Activated T-helper 17 cell treated with anti-CD3 and anti-CD28 coated beads, Interleukin-2, amount 50 U/mL, for 72 hours (primary cell): ENCODE results near the gene MUC5AC. TPM values are rescaled to one million over a fixed set of nuclear protein-coding genes. Genes with fewer than 3 reads are reported as not detected.
"Not testable (repeated sequence)": the region's sequence is repeated elsewhere in the genome, so short reads cannot be mapped to it uniquely, and the experiment has no call there.

Source experiments
- ATAC-seq: fragments of 150-1000 bp; cut with Tn5 transposase; replicated peaks from 2 replicates; pipeline ENCODE4 v1.10.0; 2021; ENCODE audit warnings: mild to moderate bottlenecking, moderate library complexity
- H3K27ac Mint-ChIP-seq: one replicate; pipeline ENCODE4 v1.8.0; 2022; ENCODE audit warnings: mixed read lengths
- H3K27me3 Mint-ChIP-seq: one replicate; pipeline ENCODE4 v1.8.0; 2022; ENCODE audit warnings: mixed read lengths
- H3K36me3 Mint-ChIP-seq: one replicate; pipeline ENCODE4 v1.8.0; 2022; ENCODE audit warnings: low read depth, mild to moderate bottlenecking, mixed read lengths
- H3K4me1 Mint-ChIP-seq: one replicate; pipeline ENCODE4 v1.8.0; 2022; ENCODE audit warnings: mixed read lengths
- H3K4me3 Mint-ChIP-seq: one replicate; pipeline ENCODE4 v1.8.0; 2022; ENCODE audit warnings: mild to moderate bottlenecking, mixed read lengths
- H3K9me3 Mint-ChIP-seq: one replicate; pipeline ENCODE4 v1.8.0; 2022; ENCODE audit warnings: mixed read lengths
- total RNA-seq, 2 donors: library from RNA; stranded (reverse); gene quantifications; one replicate each; pipeline ENCODE4 v1.2.3, GENCODE V29; 2022

The MUC5AC gene
- total RNA-seq: not detected

DNA sequence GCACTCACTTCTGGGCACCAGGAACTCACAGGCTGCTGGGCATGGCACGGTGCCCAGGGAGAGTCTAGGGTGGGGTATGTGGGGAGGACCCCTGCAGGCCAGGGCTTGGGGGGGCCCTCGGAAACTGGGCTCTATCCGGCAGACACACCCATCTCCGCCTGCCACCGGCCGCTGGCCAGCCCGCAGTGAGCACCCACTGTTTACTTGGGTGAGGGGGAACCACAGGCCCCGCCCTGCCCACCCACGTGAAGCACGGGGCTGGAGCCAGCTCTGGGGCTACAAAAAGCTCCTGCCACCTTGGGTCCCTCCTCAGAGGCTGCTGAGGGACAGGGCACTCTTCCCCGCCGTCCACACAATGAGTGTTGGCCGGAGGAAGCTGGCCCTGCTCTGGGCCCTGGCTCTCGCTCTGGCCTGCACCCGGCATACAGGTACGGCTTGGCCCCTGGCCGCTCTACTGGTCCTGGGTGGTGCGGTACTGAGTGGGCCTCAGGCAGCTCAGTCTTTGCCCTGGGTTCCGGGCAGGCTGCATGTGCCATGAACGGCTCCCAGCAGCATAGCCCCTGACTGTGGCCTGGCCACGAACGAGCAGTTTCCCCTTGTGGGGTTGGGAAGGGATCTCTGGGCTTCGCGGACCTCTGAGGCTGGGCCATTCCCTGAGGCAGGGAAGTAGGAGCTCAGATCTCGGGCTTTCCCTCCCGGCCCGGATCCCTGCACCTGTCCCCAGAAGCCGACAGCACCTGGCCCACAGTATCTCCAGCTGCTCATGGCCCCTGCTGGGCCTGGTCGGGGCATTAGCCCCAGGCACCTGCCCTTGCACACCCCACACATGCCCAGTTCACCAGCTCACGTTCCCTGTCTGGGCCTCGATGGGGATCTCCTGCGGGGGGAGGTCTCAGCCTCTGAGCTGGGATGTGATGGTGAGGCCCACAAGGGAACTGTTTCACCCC is at the start of gene MUC5AC:
Gene MUC5AC (plus strand): TSS at position 309 of the 947 bp plus-strand sequence. CDS start 47 bp downstream, at position 356.
- H3K36me3 Mint-ChIP-seq: no peaks in the 10 kb centered on the region
- H3K4me1 Mint-ChIP-seq: no peaks in the 10 kb centered on the region

GRCh38 chr11:1108246-1108900 is 49.4 kb upstream of the MUC5AC start:
- Mint-ChIP-seq H3K36me3 (no peaks in the 10 kb centered on the region), H3K4me1 (no peaks in the 10 kb centered on the region), H3K27me3 (no peaks in the 10 kb centered on the region), H3K9me3 (no peaks in the 10 kb centered on the region), H3K4me3 (no peak overlapping the region), H3K27ac (no peak overlapping the region)
- no peak for ATAC-seq

More for the DNA sequence above, at the start of gene MUC5AC:
- no peaks in the 10 kb centered on the region for H3K9me3 Mint-ChIP-seq
- no peak within 1 kb of the TSS for H3K27ac Mint-ChIP-seq
- no peak for ATAC-seq
- no peak within 1 kb of the TSS for H3K4me3 Mint-ChIP-seq
- H3K27me3 Mint-ChIP-seq: no peaks in the 10 kb centered on the region

DNA sequence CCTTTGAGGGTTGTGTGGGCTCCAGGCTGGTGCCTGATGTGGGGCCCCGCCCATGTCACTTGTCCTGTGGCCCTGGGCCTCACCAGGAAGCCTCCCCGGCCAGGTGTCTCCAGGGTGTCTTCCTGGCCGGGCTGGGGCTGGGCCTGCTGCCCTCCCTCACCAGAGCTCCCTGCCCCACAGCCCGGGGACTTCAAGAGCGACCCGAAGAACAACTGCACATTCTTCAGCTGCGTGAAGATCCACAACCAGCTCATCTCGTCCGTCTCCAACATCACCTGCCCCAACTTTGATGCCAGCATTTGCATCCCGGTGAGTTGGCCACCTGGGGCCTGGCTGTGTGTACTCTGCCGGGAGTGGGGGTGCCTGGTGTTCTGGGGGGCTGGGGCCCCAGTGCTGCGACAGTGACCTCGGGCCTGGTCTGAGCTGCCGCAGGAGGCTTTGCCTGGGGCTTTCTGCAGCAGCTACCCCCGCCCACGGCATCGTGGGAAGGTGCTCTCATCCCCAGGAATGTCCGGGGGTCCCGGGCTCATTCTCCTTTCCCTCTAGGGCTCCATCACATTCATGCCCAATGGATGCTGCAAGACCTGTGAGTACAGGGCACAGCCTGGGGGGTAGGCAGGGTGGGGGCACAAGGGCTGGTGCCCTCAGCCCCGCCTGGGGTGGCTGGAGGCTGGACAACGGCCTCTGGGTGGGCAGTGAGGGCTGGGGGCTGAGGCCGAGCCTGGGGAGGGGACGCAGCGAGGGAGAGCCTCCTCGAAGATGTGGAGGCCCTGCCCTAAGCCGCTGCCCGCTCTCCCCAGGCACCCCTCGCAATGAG is 48.4 kb upstream of the MUC5AC start:
- H3K27me3 Mint-ChIP-seq: no peaks in the 10 kb centered on the region
- ATAC-seq: no peak
- H3K4me3 Mint-ChIP-seq: no peak overlapping the region
- no peaks in the 10 kb centered on the region for H3K36me3 Mint-ChIP-seq
- no peaks in the 10 kb centered on the region for H3K4me1 Mint-ChIP-seq
- H3K9me3 Mint-ChIP-seq: no peaks in the 10 kb centered on the region
- no peak overlapping the region for H3K27ac Mint-ChIP-seq

GRCh38 chr11:1109918-1110705 is 47.6 kb upstream of the MUC5AC start:
- Mint-ChIP-seq H3K4me3 (no peak overlapping the region), H3K36me3 (no peaks in the 10 kb centered on the region), H3K4me1 (peaks cover 4% of the 10 kb centered on the region), H3K27me3 (no peaks in the 10 kb centered on the region), H3K9me3 (no peaks in the 10 kb centered on the region), H3K27ac (no peak overlapping the region)
- no peak for ATAC-seq

DNA sequence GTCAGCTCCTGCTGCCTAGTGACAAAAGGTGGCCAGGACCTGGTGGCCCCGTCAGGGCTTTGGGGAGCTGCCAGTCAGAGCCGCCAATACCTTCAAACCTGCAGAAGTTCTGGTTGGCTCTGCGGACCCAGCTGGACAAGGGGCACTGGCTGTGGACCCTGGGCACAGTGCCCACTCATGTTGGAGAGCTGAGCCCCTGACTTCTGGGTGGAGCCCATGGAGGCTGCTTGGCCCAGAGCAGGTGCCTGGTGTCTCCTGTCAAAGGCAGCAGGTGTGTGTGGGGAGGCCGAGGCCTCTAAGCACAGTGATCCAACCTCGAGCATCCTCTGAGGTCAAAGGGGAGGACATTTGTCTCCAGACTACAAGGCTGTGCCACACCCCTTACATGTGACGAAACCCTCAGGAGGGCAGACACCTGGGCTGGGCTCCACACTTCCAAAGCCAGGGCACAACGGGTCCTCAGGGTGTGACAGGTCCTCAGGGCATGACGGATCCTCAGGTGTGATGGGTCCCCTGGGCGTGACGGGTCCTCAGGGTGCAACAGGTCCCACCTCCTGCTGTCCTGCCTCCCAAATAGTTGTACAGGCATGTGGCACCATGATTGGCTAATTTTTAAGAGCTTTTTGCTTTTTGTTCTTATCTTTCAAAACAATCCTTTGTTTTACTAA is 46.1 kb upstream of the MUC5AC start:
- H3K4me3 Mint-ChIP-seq: no peak overlapping the region
- no peaks in the 10 kb centered on the region for H3K27me3 Mint-ChIP-seq
- peaks cover 4% of the 10 kb centered on the region for H3K4me1 Mint-ChIP-seq
- no peaks in the 10 kb centered on the region for H3K9me3 Mint-ChIP-seq
- no peaks in the 10 kb centered on the region for H3K36me3 Mint-ChIP-seq
- H3K27ac Mint-ChIP-seq: no peak overlapping the region
- no peak for ATAC-seq

DNA sequence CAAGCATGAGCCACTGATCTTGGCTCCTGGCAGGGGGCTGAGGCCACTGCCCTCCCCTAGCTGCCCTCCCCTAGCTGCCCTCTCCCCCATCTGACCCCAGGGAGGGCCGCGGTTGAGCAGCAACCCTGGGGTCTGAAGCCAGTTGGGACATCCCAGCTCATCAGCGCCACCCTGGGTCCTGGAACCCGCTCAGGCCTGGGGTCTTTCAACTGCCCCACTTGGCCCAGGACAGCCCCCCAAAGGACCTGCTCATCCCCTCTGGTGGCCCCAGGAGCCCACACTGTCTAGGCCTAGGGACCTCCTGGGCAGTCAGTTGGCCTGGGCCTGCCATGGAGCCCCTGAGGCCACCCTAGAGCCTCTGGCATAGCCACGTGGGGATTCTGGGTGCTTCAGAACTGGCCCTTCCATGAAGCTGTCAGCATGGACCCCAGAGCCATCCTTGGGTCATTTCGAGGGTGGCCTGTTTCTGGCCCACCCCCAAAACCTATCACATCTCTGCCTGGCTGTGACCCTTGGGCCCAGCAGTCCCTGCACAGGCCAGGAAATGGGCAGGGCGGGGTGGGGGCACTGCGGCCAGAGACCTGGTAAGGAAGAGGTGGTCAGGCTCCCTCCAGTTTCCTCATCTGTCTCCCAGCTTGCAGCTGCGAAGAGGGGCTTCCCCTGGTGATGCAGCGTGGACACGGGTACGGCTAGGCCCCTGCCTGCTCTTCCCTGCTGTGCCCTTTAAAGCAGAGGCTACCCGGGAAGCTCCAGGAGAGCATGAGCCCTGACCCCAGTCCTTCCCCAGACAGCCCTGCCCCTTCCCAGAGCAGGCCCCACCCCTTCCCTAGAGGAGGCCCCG is 45.2 kb upstream of the MUC5AC start:
- ATAC-seq: no peak
- H3K27me3 Mint-ChIP-seq: no peaks in the 10 kb centered on the region
- H3K27ac Mint-ChIP-seq: no peak overlapping the region
- H3K4me3 Mint-ChIP-seq: no peak overlapping the region
- no peaks in the 10 kb centered on the region for H3K36me3 Mint-ChIP-seq
- no peaks in the 10 kb centered on the region for H3K9me3 Mint-ChIP-seq
- H3K4me1 Mint-ChIP-seq: peaks cover 4% of the 10 kb centered on the region

- Mint-ChIP-seq H3K36me3 (no peaks in the 10 kb centered on the region), H3K4me1 (peaks cover 4% of the 10 kb centered on the region), H3K9me3 (no peaks in the 10 kb centered on the region), H3K4me3 (no peak overlapping the region), H3K27ac (no peak overlapping the region), H3K27me3 (no peaks in the 10 kb centered on the region)
- ATAC-seq: no peak
These were observed 44.1 kb upstream of the MUC5AC start for GRCh38 chr11:1113405-1114201.

DNA sequence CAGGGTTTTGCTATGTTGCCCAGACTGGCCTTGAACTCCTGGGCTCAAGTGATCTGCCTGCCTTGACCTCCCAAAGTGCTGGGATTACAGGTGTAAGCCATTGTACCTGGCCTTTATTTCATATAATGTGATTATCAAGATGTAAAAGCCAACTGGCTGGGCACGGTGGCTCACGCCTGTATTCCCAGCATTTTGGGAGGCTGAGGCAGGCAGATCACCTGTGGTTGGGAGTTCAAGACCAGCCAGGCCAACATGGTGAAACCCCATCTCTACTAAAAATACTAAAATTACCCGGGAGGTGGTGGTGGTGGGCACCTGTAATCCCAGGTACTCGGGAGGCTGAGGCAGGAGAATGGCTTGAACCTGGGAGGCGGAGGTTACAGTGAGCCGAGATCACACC is 42.5 kb upstream of the MUC5AC start:
- not testable (repeated sequence) for H3K4me1 Mint-ChIP-seq, H3K9me3 Mint-ChIP-seq, H3K36me3 Mint-ChIP-seq, H3K27ac Mint-ChIP-seq, ATAC-seq, H3K4me3 Mint-ChIP-seq, H3K27me3 Mint-ChIP-seq

DNA sequence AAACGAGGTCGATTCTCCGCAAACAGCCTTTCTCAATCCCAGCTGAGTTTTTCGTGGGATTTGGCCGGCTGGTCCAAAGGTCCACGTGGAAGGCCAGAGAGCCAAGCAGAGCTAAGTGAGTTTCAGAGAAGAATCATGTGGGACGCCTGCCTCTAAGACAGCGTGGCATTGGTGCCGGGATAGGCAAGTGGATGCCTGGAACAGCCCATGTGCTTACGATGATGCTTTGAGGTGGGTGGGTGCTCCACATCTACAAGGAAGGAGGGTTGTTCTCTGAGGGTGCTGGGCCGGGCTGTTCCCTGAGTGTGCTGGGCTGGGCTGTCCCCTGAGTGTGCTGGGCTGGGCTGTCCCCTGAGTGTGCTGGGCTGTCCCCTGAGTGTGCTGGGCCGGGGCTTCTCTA is 41.6 kb upstream of the MUC5AC start:
- Mint-ChIP-seq H3K36me3 (no peaks in the 10 kb centered on the region), H3K4me3 (no peak overlapping the region), H3K4me1 (peaks cover 4% of the 10 kb centered on the region), H3K9me3 (no peaks in the 10 kb centered on the region), H3K27ac (no peak overlapping the region), H3K27me3 (no peaks in the 10 kb centered on the region)
- ATAC-seq: no peak

DNA sequence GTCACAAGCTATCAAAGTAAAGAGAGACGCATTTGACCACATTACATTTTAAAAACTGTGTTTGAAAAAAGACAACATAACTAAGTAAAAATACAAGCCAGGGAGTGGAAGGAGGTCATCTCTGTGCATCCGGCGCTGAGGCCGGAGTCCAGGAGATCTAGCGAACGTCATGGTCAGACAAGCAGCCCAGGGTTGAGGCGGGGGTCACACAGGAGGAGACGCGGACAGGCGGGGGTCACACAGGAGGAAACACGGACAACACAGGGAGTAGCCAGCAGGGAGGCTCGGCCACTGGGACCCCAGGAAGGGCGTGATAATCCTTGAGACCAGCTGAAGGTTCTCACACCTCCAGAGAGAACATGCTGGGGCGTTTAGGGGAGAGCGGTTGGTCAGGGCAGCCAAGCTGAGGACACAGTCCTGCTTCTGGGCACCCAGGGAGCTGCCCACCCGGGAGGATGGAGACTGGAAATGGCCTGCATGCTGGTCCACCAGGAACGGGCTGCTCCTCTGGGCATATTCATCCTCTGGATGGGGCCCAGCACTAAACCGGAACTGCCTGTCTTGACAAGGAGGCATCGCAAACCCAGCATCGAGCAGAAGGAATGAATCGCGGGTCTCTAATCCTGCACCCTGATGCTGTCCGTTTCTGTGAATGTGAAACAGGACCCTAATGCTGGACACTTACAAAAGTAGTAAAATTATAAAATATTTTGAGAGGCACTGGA is 40.9 kb upstream of the MUC5AC start:
- Mint-ChIP-seq H3K27ac (no peak overlapping the region), H3K36me3 (no peaks in the 10 kb centered on the region), H3K4me3 (no peak overlapping the region), H3K27me3 (no peaks in the 10 kb centered on the region), H3K4me1 (peaks cover 4% of the 10 kb centered on the region), H3K9me3 (no peaks in the 10 kb centered on the region)
- ATAC-seq: no peak

- Mint-ChIP-seq H3K27ac (no peak overlapping the region), H3K4me1 (peaks cover 4% of the 10 kb centered on the region), H3K27me3 (peaks cover 2% of the 10 kb centered on the region), H3K4me3 (no peak overlapping the region), H3K9me3 (no peaks in the 10 kb centered on the region), H3K36me3 (no peaks in the 10 kb centered on the region)
- no peak for ATAC-seq
These were observed 39.8 kb upstream of the MUC5AC start for GRCh38 chr11:1117992-1118391.
